ENCODE measurements around the gene PDE6D.
A peak's percentile ranks its signal among the peaks of the same experiment; 100 is the strongest.

The PDE6D gene

DNA sequence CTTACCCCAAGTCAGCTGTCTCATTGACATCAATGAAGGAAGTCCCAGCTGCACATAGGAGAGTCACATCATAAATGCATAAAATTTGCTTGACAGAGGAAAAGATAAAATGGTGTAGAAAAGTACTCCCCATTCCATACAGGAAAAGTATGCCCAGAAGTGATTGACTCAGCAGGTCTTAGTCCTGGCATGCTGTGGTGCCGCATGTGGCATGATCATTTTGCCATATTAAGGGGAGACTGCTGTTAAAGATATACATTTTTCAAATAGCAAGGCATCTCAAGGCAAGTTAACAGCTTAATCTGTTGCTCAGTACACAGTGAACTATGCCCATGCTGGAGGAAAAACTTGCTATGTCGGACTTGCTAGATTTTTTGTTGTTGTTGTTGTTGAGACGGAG is 13.3 kb upstream of the PDE6D start:
- H3K27me3 ChIP-seq (replicated peaks; ENCODE audit: control insufficient read depth, insufficient read depth, low read length) = no peaks in the 10 kb centered on the region
- peaks cover 17% of the 10 kb centered on the region for H3K36me3 ChIP-seq (ENCODE audit: control insufficient read depth, insufficient read depth, low read length)
- H3K4me3 ChIP-seq (replicated peaks; ENCODE audit: low read depth, low read length) = no peak overlapping the region
- no peak for DNase-seq (ENCODE audit: extremely low read depth, insufficient read length)
- TF ChIP-seq, protein P1, sequence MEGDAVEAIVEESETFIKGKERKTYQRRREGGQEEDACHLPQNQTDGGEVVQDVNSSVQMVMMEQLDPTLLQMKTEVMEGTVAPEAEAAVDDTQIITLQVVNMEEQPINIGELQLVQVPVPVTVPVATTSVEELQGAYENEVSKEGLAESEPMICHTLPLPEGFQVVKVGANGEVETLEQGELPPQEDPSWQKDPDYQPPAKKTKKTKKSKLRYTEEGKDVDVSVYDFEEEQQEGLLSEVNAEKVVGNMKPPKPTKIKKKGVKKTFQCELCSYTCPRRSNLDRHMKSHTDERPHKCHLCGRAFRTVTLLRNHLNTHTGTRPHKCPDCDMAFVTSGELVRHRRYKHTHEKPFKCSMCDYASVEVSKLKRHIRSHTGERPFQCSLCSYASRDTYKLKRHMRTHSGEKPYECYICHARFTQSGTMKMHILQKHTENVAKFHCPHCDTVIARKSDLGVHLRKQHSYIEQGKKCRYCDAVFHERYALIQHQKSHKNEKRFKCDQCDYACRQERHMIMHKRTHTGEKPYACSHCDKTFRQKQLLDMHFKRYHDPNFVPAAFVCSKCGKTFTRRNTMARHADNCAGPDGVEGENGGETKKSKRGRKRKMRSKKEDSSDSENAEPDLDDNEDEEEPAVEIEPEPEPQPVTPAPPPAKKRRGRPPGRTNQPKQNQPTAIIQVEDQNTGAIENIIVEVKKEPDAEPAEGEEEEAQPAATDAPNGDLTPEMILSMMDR (IDR thresholded peaks at IDR 0.05; ENCODE audit: insufficient read depth, low read length, poor library complexity, severe bottlenecking) = no peak

DNA sequence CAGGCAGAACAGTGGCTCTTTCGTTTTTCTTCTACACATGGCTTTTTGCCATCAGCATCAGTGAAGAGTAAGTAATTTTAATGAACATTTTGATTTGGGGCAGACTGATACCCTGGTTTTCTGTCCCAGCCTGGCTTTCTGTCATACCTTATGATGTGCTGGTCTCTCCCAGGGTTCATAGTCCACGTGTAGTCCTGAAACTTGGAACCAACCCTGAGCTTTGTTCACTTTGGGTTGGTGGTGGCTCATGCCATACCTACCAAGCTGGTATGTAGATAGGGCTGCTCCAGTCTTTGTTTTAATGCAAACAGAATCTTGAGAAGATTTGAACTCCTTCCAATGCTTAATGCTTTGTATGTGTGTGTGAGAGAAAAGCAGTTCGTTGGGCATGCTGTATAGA is 10.0 kb upstream of the PDE6D start:
- TF ChIP-seq, protein P1 (IDR thresholded peaks at IDR 0.05; ENCODE audit: insufficient read depth, low read length, poor library complexity, severe bottlenecking) = no peak
- Histone ChIP-seq H3K4me3 (replicated peaks; ENCODE audit: low read depth, low read length) (no peak overlapping the region), H3K36me3 (ENCODE audit: control insufficient read depth, insufficient read depth, low read length) (peaks cover 11% of the 10 kb centered on the region), H3K27me3 (replicated peaks; ENCODE audit: control insufficient read depth, insufficient read depth, low read length) (no peaks in the 10 kb centered on the region)
- no peak for DNase-seq (ENCODE audit: extremely low read depth, insufficient read length)

DNA sequence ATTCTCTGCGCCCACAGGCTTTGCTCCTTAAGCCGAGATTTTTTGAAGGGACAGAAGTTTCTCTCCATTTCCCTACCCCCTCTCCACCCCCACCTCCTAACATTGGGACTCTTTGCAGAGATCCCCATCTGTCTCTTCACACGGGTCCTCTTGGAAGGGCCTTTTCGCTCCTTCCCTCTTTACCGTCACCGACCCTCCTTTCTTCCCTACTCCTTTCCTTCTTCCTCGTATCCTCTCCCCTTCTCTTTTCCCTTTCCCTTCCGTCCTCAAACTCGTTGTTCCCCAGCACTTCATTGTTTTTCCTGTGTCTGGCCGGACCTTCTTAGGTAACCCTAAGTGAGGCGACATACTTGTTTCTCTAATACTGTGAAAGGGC is 5.8 kb upstream of the PDE6D start:
- H3K4me3 ChIP-seq (replicated peaks; ENCODE audit: low read depth, low read length) = peak overlapping the region; percentile 96
- TF ChIP-seq, protein P1 (IDR thresholded peaks at IDR 0.05; ENCODE audit: insufficient read depth, low read length, poor library complexity, severe bottlenecking) = no peak
- H3K27me3 ChIP-seq (replicated peaks; ENCODE audit: control insufficient read depth, insufficient read depth, low read length) = no peaks in the 10 kb centered on the region
- DNase-seq (ENCODE audit: extremely low read depth, insufficient read length) = no peak
- H3K36me3 ChIP-seq (ENCODE audit: control insufficient read depth, insufficient read depth, low read length) = peaks cover 2% of the 10 kb centered on the region

DNA sequence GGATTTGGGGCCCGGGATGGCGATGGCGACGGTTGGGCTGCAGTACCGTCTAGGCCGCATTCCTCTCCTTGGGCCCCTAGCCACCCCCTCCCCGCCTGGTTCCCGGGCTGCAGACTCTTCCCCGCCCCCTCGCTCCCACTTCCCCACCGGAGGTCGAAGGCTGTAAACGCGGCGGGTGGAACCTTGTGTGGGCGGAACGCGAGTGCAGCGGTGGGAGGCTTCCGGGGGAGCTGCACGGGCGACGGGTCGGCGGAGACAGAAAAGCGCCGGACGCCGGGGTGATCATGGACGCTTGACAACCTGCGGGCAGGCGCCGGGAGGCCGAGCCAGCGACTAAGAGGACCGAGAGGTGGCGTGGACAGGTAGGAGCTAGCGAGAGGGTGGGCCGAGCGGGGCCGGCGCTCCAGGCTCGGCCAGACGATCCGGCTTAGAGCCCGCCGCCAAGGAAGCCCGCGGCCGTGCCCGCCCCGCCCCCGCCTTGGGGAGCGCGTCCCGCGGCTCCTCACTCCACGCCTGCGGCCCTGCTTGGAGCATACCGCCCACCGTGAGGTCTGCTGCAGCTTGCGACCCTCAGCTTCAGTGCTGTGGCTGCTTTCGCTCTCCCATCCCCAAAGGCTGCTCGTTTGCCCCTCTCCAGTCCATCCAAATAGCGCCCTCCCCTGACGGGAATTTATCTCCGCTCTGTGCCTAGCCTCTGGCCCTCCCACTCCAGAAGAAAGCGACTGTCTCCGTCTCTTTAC is 5.3 kb upstream of the PDE6D start, which contains the start of gene COPS7B:
TSS of gene COPS7B (plus strand) at position 269 of the 740 bp plus-strand sequence. CDS start 2,126 bp downstream, outside the sequence.
- Histone ChIP-seq H3K36me3 (ENCODE audit: control insufficient read depth, insufficient read depth, low read length) (peaks cover 2% of the 10 kb centered on the region), H3K4me3 (replicated peaks; ENCODE audit: low read depth, low read length) (peak within 1 kb of the TSS; percentile 96), H3K27me3 (replicated peaks; ENCODE audit: control insufficient read depth, insufficient read depth, low read length) (no peaks in the 10 kb centered on the region)
- TF ChIP-seq, protein P1 (IDR thresholded peaks at IDR 0.05; ENCODE audit: insufficient read depth, low read length, poor library complexity, severe bottlenecking) = peak; percentile 53
- peak; percentile 90 for DNase-seq (ENCODE audit: extremely low read depth, insufficient read length)

DNA sequence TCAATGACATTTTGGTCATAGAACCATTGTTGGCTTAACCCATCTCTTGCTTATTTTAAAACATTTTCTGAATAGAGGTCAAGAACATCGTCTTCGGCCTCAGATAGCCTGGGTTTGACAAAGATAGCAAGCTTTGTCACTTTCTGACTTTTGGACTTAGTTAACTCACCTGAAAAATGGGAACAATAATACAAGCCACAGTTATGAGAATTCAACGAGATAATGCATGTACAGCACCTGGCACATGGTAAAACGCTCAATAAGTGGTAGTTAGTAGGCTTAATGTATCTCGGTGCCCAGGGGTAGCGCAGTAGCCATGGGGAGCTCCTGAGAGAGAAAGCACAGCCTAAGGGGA is 4.7 kb upstream of the PDE6D start:
- H3K4me3 ChIP-seq (replicated peaks; ENCODE audit: low read depth, low read length) = peak overlapping the region; percentile 96
- peaks cover 2% of the 10 kb centered on the region for H3K36me3 ChIP-seq (ENCODE audit: control insufficient read depth, insufficient read depth, low read length)
- H3K27me3 ChIP-seq (replicated peaks; ENCODE audit: control insufficient read depth, insufficient read depth, low read length) = no peaks in the 10 kb centered on the region
- DNase-seq (ENCODE audit: extremely low read depth, insufficient read length) = no peak
- TF ChIP-seq, protein P1 (IDR thresholded peaks at IDR 0.05; ENCODE audit: insufficient read depth, low read length, poor library complexity, severe bottlenecking) = no peak

Measured in GM06990 (cell line).